Measurements from ENCODE around the gene OR10AD1. TPM values are rescaled to one million over a fixed set of nuclear protein-coding genes. Genes with fewer than 3 reads are reported as not detected.

The OR10AD1 gene
- total and polyA plus RNA-seq, 7 donors: not detected

DNA sequence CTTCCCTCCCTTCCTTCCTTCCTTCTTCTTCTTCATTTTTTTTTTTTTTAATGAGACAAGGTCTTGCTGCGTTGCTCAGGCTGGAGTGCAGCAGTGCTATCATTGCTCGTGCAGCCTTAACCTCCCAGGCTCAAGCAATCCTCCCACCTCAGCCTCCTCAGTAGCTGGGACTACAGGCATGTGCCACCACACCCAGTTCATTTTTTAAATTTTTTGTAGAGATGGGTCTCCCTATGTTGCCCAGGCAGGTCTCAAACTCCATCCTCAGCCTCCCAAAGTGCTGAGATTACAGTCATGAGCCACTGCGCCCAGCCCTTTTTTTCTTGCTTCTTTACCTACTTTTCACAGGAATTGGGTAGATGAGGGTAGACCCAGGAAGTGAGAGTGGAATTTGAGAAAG lies 1.6 kb downstream of the OR10AD1 start:
- no peak overlapping the region for H3K27ac ChIP-seq
- no peak for TF ChIP-seq POLR2A (IDR thresholded peaks at IDR 0.05)
- TF ChIP-seq, protein P1, sequence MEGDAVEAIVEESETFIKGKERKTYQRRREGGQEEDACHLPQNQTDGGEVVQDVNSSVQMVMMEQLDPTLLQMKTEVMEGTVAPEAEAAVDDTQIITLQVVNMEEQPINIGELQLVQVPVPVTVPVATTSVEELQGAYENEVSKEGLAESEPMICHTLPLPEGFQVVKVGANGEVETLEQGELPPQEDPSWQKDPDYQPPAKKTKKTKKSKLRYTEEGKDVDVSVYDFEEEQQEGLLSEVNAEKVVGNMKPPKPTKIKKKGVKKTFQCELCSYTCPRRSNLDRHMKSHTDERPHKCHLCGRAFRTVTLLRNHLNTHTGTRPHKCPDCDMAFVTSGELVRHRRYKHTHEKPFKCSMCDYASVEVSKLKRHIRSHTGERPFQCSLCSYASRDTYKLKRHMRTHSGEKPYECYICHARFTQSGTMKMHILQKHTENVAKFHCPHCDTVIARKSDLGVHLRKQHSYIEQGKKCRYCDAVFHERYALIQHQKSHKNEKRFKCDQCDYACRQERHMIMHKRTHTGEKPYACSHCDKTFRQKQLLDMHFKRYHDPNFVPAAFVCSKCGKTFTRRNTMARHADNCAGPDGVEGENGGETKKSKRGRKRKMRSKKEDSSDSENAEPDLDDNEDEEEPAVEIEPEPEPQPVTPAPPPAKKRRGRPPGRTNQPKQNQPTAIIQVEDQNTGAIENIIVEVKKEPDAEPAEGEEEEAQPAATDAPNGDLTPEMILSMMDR (IDR thresholded peaks at IDR 0.05): no peak

DNA sequence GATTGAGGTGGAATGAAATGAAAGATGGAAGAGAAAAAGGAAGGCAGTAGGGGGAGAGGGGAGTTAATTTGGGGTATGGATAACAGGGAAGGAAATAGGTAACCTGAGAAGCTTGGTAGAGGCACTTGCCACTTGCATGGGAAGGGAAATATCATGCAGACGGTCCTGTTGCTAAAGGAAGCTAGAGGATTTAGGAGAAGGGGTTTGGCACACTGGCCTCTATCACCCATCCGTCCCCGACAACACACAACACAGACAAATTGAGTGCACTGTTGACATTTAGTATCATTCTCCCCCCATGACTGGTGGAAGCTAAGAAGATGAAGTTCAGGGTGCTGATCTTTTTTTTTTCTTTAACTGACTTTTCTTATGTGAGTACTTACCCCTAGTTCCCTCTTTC lies 2.0 kb downstream of the OR10AD1 start:
- intact Hi-C loops (cut with DNase I): no loop called here

More for the DNA sequence above, 1.6 kb downstream of the OR10AD1 start:
- H3K27me3 ChIP-seq: no peaks in the 10 kb centered on the region
- peaks cover 0 to 31% (median 28%) of the 10 kb centered on the region in 4 donors for H3K4me1 ChIP-seq
- no peak overlapping the region for H3K4me3 ChIP-seq
- DNase-seq: no peak
- intact Hi-C loops (cut with DNase I): no loop called here
- peaks cover 0 to 7% (median 4%) of the 10 kb centered on the region in 4 donors for H3K9me3 ChIP-seq
- 97 to 98% methylated on average over 3 of the region's 3 CpGs for WGBS, 2 donors
- H3K36me3 ChIP-seq: peaks cover 0 to 13% (median 4%) of the 10 kb centered on the region in 4 donors

DNA sequence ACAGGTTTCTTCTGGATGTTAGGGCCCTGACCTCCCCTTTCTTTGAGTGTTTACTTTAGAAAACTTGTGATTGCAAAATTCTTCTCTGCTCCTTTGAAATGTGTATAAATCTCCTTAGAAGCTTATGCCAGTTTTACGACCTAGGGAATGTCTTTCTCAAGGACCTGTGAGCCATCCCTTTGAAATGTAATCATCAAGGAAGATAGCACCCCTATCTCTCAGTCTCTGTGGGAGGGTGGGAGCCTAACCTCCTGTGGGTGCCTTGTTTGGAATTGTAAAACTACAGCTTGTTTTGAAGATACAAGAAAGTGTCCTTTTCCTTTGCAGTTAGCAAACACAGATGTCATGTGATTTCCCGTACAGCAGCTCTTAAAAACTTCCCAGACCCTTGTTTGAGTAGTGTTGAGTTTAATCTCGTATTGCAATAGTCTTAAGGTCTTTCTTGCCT lies 3.3 kb downstream of the OR10AD1 start:
- no peaks in the 10 kb centered on the region for H3K27me3 ChIP-seq
- H3K9me3 ChIP-seq: no peaks in the 10 kb centered on the region
- TF ChIP-seq, protein P1 (IDR thresholded peaks at IDR 0.05): no peak
- TF ChIP-seq POLR2A (IDR thresholded peaks at IDR 0.05) (no peak), POLR2AphosphoS5 (IDR thresholded peaks at IDR 0.05) (peak; percentile 30 to 71 (median 59)), EP300 (IDR thresholded peaks at IDR 0.05) (peak in 2 of 4 donors; percentile 33 to 57)
- H3K4me1 ChIP-seq: peaks cover 0 to 31% (median 28%) of the 10 kb centered on the region in 4 donors
- peak overlapping the region; percentile 89 to 98 (median 94) for H3K27ac ChIP-seq
- 35 to 63% methylated on average over 3 of the region's 3 CpGs for WGBS, 2 donors
- DNase-seq: no peak
- H3K36me3 ChIP-seq: peaks cover 0 to 4% (median 1%) of the 10 kb centered on the region in 4 donors
- intact Hi-C loops (cut with DNase I): loop anchor here (2.0 to 5.0 kb wide), 3 partner anchors 13 to 153 kb away; partner anchors contain the start of genes ASB8 and ZNF641
- H3K4me3 ChIP-seq: peak overlapping the region in 2 of 4 donors; percentile 67 to 75

More for the DNA sequence above, 2.0 kb downstream of the OR10AD1 start:
- H3K27me3 ChIP-seq: no peaks in the 10 kb centered on the region
- peaks cover 0 to 31% (median 28%) of the 10 kb centered on the region in 4 donors for H3K4me1 ChIP-seq
- WGBS, 2 donors: 95 to 96% methylated on average over 3 of the region's 3 CpGs
- H3K9me3 ChIP-seq: peaks cover 0 to 6% (median 2%) of the 10 kb centered on the region in 4 donors
- no peak overlapping the region for H3K4me3 ChIP-seq
- TF ChIP-seq POLR2A (IDR thresholded peaks at IDR 0.05) (no peak), POLR2AphosphoS5 (IDR thresholded peaks at IDR 0.05) (no peak), EP300 (IDR thresholded peaks at IDR 0.05) (no peak)
- TF ChIP-seq, protein P1 (IDR thresholded peaks at IDR 0.05): no peak
- DNase-seq: no peak
- peaks cover 0 to 13% (median 4%) of the 10 kb centered on the region in 4 donors for H3K36me3 ChIP-seq
- peak overlapping the region in 1 of 4 donors; percentile 98 for H3K27ac ChIP-seq

DNA sequence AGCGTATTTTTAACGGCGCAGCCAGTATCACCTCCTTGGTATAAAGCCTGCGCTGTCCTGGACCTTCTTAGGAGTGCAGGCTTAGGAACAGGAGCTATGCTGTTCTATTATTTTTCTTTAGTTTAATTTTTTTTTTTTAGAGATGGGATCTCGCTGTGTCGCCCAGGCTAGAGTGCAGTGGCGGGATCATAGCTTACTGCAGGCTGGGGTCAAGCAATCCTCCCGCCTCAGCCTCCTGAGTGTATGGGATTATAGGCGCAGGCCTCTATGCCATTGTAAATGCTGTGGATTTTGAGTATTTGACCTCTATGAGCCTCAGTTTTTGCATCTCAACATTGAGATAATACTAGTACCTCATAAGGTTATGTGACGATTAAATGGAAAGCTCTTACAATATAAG lies 4.1 kb downstream of the OR10AD1 start:
- intact Hi-C loops (cut with DNase I): loop anchor here (2.0 to 5.0 kb wide), 3 partner anchors 14 to 153 kb away; partner anchors contain the start of genes ASB8 and ZNF641
- TF ChIP-seq POLR2AphosphoS5 (IDR thresholded peaks at IDR 0.05): no peak
- no peak for TF ChIP-seq POLR2A (IDR thresholded peaks at IDR 0.05)
- TF ChIP-seq, protein P1 (IDR thresholded peaks at IDR 0.05): no peak
- TF ChIP-seq EP300 (IDR thresholded peaks at IDR 0.05): no peak
- H3K27me3 ChIP-seq: no peaks in the 10 kb centered on the region
- peak overlapping the region; percentile 89 to 98 (median 94) for H3K27ac ChIP-seq
- no peaks in the 10 kb centered on the region for H3K9me3 ChIP-seq
- no peak for DNase-seq
- H3K4me3 ChIP-seq: peak overlapping the region; percentile 51 to 75 (median 62)
- H3K36me3 ChIP-seq: no peaks in the 10 kb centered on the region
- WGBS, 2 donors: 63 to 74% methylated on average over 10 of the region's 10 CpGs
- H3K4me1 ChIP-seq: peaks cover 0 to 31% (median 28%) of the 10 kb centered on the region in 4 donors
